Caco-2 (cell line): Measurements from ENCODE around the gene PDK1. TPM values are rescaled to one million over a fixed set of nuclear protein-coding genes. Genes with fewer than 3 reads are reported as not detected.

Source experiments
- BruUV-seq: library from RNA; stranded (reverse); fragments of 400-500 nt; replicated peaks from 2 replicates; lab custom pipeline; 2021; lab: Mats Ljungman, UMichigan
- CTCF ChIA-PET: fragments of 300-600 bp; sonication (Branson Sonifier 250); formaldehyde crosslinking; loops from one replicate; lab custom pipeline; 2022; ENCODE audit warnings: antibody characterized with exemption; lab: Charles Lee
- POLR2A ChIA-PET: fragments of 300-600 bp; sonication (Branson Sonifier 250); formaldehyde crosslinking; loops from one replicate; lab custom pipeline; 2022; ENCODE audit warnings: antibody characterized with exemption; lab: Charles Lee
- DNase-seq, 2 experiments: peaks; one replicate each; pipeline versions ENCODE4 v3.0.0 to v3.0.0-alpha.2; 2020 to 2022
- H3K27me3 ChIP-seq: replicated peaks from 2 replicates; pipeline ENCODE4 v1.6.0; 2011; ENCODE audit warnings: low read length; ENCODE audit not compliant: control insufficient read depth, insufficient read depth
- H3K36me3 ChIP-seq: 2 replicates; pipeline ENCODE4 v1.5.1; 2011; ENCODE audit warnings: low read length; ENCODE audit not compliant: control insufficient read depth, insufficient read depth
- H3K4me1 ChIP-seq: fragments of 250-450 bp; sonication (Bioruptor Pico); 2 replicates; pipeline ENCODE4 v1.5.1; 2020; ENCODE audit warnings: mild to moderate bottlenecking
- H3K4me3 ChIP-seq: 2 replicates; pipeline ENCODE4 v1.5.1; 2011; ENCODE audit warnings: low read depth, mild to moderate bottlenecking, control low read depth, low read length
- H3K9me3 ChIP-seq: fragments of 250-450 bp; sonication (Bioruptor Pico); 2 replicates; pipeline ENCODE4 v1.5.1; 2020; ENCODE audit warnings: mild to moderate bottlenecking, moderate library complexity
- H3K27ac Mint-ChIP-seq: one replicate; pipeline ENCODE4 v1.8.0; 2022; ENCODE audit warnings: mixed read lengths; ENCODE audit not compliant: unreplicated experiment
- H3K27me3 Mint-ChIP-seq: one replicate; pipeline ENCODE4 v1.8.0; 2022; ENCODE audit warnings: mixed read lengths; ENCODE audit not compliant: insufficient read depth, unreplicated experiment
- H3K36me3 Mint-ChIP-seq: one replicate; pipeline ENCODE4 v1.8.0; 2022; ENCODE audit warnings: mild to moderate bottlenecking, mixed read lengths; ENCODE audit not compliant: insufficient read depth, unreplicated experiment
- H3K4me1 Mint-ChIP-seq: one replicate; pipeline ENCODE4 v1.8.0; 2022; ENCODE audit warnings: low read depth, mixed read lengths; ENCODE audit not compliant: unreplicated experiment
- H3K4me3 Mint-ChIP-seq: one replicate; pipeline ENCODE4 v1.8.0; 2022; ENCODE audit warnings: mild to moderate bottlenecking, moderate library complexity, mixed read lengths; ENCODE audit not compliant: unreplicated experiment
- H3K9me3 Mint-ChIP-seq: one replicate; pipeline ENCODE4 v1.8.0; 2022; ENCODE audit warnings: mixed read lengths; ENCODE audit not compliant: unreplicated experiment
- intact Hi-C: fragments of 100-400 bp; cut with micrococcal nuclease; formaldehyde crosslinking; loops from one replicate; pipeline ENCODE4 v1.10.0; 2022; ENCODE audit not compliant: unreplicated experiment
- total RNA-seq: library from RNA; stranded (reverse); gene quantifications from 2 replicates; pipeline ENCODE4 v1.2.3, GENCODE V29; 2022
- TF ChIP-seq, protein P1 (sequence below), 2 experiments: fragments of 200-600 bp in 1 of 2; IDR thresholded peaks; 1 replicate in 1 of 2; 2 replicates in 1 of 2; pipeline versions ENCODE4 v1.5.1 to v1.8.0; 2011 to 2022; ENCODE audit warnings: antibody characterized with exemption in 1 of 2, control low read depth in 1 of 2, inconsistent platforms in 1 of 2, low read depth in 1 of 2, low read length in 1 of 2, mild to moderate bottlenecking in 1 of 2, moderate library complexity in 1 of 2; ENCODE audit not compliant: insufficient read depth in 1 of 2, severe bottlenecking in 1 of 2, unreplicated experiment in 1 of 2

The PDK1 gene
- total RNA-seq, 1 experiment from 2014 or later: 11.0 TPM

DNA sequence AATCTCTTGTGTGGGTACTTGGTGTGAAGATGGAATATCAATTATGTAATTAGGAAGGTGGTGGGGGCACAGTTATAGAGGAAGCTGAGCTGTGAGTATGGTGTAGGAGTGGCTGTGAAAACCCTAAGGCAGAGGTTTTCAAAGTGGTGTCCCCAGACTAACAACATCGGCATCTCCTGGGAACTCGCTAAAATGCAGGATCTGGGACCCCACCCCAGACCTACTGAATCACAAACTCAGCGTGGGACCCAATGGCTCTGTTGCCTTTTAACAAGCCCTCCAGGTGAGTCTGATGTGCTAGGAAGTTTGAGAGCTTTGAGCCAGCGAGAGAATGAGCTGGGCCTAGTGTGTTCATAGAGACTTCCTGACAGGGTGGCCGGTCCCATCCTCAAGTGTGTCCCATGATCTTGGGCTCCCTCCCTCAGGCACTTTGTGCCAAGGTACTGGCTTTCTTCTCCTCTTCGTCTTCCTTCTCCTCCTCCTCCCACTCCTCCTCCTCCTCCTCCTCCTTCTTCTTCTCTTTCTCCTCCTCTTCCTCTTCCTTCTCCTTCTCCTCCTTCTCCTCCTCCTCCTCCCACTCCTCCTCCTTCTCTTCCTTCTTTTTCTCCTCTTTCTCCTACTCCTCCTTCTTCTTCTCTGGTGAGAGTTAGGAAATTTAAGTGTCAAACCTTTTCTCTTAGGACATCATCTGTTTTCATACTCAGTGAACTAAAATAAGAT, 86.6 kb downstream of the PDK1 start:
- TF ChIP-seq, protein P1, sequence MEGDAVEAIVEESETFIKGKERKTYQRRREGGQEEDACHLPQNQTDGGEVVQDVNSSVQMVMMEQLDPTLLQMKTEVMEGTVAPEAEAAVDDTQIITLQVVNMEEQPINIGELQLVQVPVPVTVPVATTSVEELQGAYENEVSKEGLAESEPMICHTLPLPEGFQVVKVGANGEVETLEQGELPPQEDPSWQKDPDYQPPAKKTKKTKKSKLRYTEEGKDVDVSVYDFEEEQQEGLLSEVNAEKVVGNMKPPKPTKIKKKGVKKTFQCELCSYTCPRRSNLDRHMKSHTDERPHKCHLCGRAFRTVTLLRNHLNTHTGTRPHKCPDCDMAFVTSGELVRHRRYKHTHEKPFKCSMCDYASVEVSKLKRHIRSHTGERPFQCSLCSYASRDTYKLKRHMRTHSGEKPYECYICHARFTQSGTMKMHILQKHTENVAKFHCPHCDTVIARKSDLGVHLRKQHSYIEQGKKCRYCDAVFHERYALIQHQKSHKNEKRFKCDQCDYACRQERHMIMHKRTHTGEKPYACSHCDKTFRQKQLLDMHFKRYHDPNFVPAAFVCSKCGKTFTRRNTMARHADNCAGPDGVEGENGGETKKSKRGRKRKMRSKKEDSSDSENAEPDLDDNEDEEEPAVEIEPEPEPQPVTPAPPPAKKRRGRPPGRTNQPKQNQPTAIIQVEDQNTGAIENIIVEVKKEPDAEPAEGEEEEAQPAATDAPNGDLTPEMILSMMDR (IDR thresholded peaks at IDR 0.05; ENCODE audit: insufficient read depth in 1 of 2, low read depth in 1 of 2, low read length in 1 of 2, severe bottlenecking in 1 of 2, unreplicated experiment in 1 of 2): no peak
- Mint-ChIP-seq H3K27me3 (no peaks in the 10 kb centered on the region), H3K4me1 (no peaks in the 10 kb centered on the region), H3K4me3 (no peak overlapping the region), H3K9me3 (no peaks in the 10 kb centered on the region), H3K27ac (no peak overlapping the region), H3K36me3 (no peaks in the 10 kb centered on the region)
- no peaks in the 10 kb centered on the region for H3K4me1 ChIP-seq
- POLR2A ChIA-PET: no interaction called here
- no TSS peak for BruUV-seq
- no peaks in the 10 kb centered on the region for H3K36me3 ChIP-seq
- H3K9me3 ChIP-seq: no peaks in the 10 kb centered on the region; the same call in 1 of the 2 replicates
- CTCF ChIA-PET: no interaction called here
- no peaks in the 10 kb centered on the region for H3K27me3 ChIP-seq
- DNase-seq: no peak
- intact Hi-C loops: no loop called here
- no peak overlapping the region for H3K4me3 ChIP-seq

DNA sequence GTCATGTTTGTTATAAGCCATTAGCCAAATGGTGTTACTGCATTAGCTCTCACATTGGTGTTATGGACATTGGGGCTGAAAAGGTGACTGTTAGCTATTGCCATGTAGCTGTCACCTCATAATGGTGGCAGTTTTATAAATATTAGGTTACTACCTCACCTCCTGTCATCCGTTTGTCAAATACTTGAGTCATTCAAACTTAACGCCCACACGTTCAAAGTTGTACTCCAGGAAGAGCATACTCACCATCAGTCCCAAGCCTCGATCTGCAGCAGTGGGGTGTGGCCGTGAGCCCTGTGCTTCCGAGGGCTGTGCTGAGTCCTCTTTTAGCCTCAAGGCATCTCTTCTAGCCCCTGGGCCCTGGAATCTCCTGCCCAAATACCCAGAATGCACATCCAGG, 87.3 kb downstream of the PDK1 start:
- H3K36me3 ChIP-seq: no peaks in the 10 kb centered on the region
- Mint-ChIP-seq H3K27ac (no peak overlapping the region), H3K4me3 (no peak overlapping the region), H3K9me3 (no peaks in the 10 kb centered on the region), H3K4me1 (no peaks in the 10 kb centered on the region), H3K27me3 (no peaks in the 10 kb centered on the region), H3K36me3 (no peaks in the 10 kb centered on the region)
- TF ChIP-seq, protein P1 (IDR thresholded peaks at IDR 0.05; ENCODE audit: insufficient read depth in 1 of 2, low read depth in 1 of 2, low read length in 1 of 2, severe bottlenecking in 1 of 2, unreplicated experiment in 1 of 2): no peak
- CTCF ChIA-PET: no interaction called here
- H3K9me3 ChIP-seq: no peaks in the 10 kb centered on the region; the same call in 1 of the 2 replicates
- no peak overlapping the region for H3K4me3 ChIP-seq
- DNase-seq: no peak
- H3K27me3 ChIP-seq: no peaks in the 10 kb centered on the region
- intact Hi-C loops: no loop called here
- no TSS peak for BruUV-seq
- H3K4me1 ChIP-seq: no peaks in the 10 kb centered on the region
- POLR2A ChIA-PET: no interaction called here

DNA sequence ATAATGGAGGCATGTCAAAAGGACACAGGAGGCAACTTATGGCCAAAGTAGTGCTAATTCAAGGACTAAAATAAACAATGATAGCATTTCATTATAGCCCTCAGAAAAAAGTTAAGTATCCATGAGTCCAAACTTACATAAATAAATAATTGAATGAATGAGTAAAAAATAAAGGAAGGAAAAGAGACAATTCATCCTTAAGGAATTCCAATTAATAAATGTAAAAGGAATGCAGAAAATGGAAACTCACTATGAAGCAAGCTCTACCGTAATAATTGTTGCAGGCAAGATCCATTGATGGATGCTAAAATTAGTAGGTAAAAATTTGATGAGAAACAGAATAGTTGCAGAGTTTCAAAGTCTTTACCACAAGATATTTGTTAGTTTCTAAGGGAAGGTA, 91.5 kb downstream of the PDK1 start:
- peaks cover 3% of the 10 kb centered on the region for H3K27me3 Mint-ChIP-seq
- DNase-seq: no peak
- Histone ChIP-seq H3K4me3 (no peak overlapping the region), H3K9me3 (no peaks in the 10 kb centered on the region; the same call in 1 of the 2 replicates), H3K36me3 (no peaks in the 10 kb centered on the region), H3K4me1 (no peaks in the 10 kb centered on the region), H3K27me3 (no peaks in the 10 kb centered on the region)
- TF ChIP-seq, protein P1 (IDR thresholded peaks at IDR 0.05; ENCODE audit: insufficient read depth in 1 of 2, low read depth in 1 of 2, low read length in 1 of 2, severe bottlenecking in 1 of 2, unreplicated experiment in 1 of 2): no peak
- no peaks in the 10 kb centered on the region for H3K4me1 Mint-ChIP-seq
- no peak overlapping the region for H3K4me3 Mint-ChIP-seq
- no peak overlapping the region for H3K27ac Mint-ChIP-seq
- POLR2A ChIA-PET: no interaction called here
- intact Hi-C loops: no loop called here
- no peaks in the 10 kb centered on the region for H3K36me3 Mint-ChIP-seq
- BruUV-seq: no TSS peak
- CTCF ChIA-PET: no interaction called here
- H3K9me3 Mint-ChIP-seq: no peaks in the 10 kb centered on the region
